ENCODE results near the gene GRAMD1B. TPM values are rescaled to one million over a fixed set of nuclear protein-coding genes. Genes with fewer than 3 reads are reported as not detected.

The GRAMD1B gene
- total RNA-seq, 4 donors from 2014 or later = 27.5 to 37.2 (median 30.6) TPM

DNA sequence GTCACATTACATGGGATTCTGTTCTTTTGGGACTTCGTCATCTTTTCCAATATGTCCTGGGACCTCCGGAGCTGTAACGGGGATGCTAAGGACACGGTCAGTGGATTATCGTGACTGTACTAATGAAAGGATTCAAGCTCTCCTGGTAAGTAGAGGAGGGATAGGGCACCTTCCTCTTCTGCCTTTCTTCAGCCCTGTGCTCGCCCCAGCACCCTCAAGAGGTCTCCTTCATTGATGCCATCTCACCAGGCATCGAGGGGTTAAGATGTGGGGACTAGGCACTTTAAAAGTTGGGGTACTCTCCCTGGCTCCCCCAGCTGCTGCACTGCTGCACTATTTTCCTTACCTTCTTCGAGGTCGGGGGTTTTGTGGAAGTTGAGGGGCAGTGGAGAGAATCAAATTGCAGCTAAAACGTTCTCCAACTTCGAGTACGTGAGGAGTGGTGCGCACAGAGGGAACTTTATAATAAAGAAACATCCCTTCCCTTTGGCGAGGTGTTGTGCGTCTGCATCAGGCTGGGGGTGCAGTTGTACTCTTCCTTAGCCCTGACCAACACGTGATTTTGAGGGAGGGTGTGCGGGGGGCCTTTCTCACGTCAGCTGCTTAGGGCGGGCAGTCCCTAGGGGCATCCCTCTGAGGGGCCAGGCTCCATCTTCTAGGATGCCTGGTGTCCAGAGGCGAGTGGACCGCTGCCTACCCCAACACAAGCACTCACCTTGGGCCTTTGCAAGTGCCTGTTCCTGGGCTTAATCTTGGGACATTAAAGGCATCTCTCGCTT is 96.1 kb downstream of the GRAMD1B start:
- Histone ChIP-seq H3K27me3 (no peaks in the 10 kb centered on the region), H3K36me3 (no peaks in the 10 kb centered on the region), H3K27ac (peak overlapping the region in 3 of 4 donors; percentile 23 to 64 (median 61)), H3K4me3 (peak overlapping the region in 3 of 4 donors; percentile 18 to 38 (median 31)), H3K4me1 (peaks cover 0 to 9% (median 0%) of the 10 kb centered on the region in 4 donors), H3K9me3 (no peaks in the 10 kb centered on the region)
- WGBS, 2 donors = 57 to 64% methylated on average over 22 of the region's 22 CpGs
- no peak for TF ChIP-seq CTCF (IDR thresholded peaks at IDR 0.05)
- no peak for TF ChIP-seq EP300 (IDR thresholded peaks at IDR 0.05)
- no peak for TF ChIP-seq POLR2A (IDR thresholded peaks at IDR 0.05)
- no peak for DNase-seq (ENCODE audit: low spot score in 2 of 2)

- WGBS, 2 donors = 61 to 63% methylated on average over 7 of the region's 7 CpGs
- no peak for DNase-seq (ENCODE audit: low spot score in 2 of 2)
- H3K36me3 ChIP-seq = no peaks in the 10 kb centered on the region
- H3K27ac ChIP-seq = peak overlapping the region in 1 of 4 donors; percentile 36
- TF ChIP-seq CTCF (IDR thresholded peaks at IDR 0.05) (no peak), POLR2A (IDR thresholded peaks at IDR 0.05) (no peak), EP300 (IDR thresholded peaks at IDR 0.05) (no peak)
- no peaks in the 10 kb centered on the region for H3K9me3 ChIP-seq
- no peaks in the 10 kb centered on the region for H3K27me3 ChIP-seq
- H3K4me1 ChIP-seq = peaks cover 0 to 9% (median 0%) of the 10 kb centered on the region in 4 donors
- H3K4me3 ChIP-seq = no peak overlapping the region
These were observed 96.8 kb downstream of the GRAMD1B start for GRCh38 chr11:123526918-123527317.

DNA sequence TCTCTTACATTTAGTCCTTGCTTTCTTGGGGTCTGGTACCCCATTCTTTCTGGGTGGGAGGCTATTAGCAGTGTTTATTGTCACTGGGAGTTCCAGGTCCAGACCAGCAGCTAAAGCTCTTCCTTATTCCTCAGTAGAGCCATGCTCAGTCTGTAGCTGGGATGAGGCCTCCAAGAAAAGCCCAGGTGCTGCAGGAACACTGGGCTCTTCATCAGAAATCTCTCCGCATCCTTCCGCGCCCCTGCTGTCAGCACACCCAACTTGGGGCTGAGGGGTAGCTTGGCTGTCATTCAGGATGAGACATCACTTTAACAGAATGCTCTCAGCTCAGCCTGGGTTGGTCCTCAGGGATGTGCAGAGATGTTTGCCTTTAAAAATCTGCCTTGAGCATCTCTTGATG is 97.5 kb downstream of the GRAMD1B start:
- DNase-seq (ENCODE audit: low spot score in 2 of 2) = no peak
- H3K27ac ChIP-seq = no peak overlapping the region
- TF ChIP-seq EP300 (IDR thresholded peaks at IDR 0.05) (no peak), CTCF (IDR thresholded peaks at IDR 0.05) (no peak), POLR2A (IDR thresholded peaks at IDR 0.05) (no peak)
- no peaks in the 10 kb centered on the region for H3K36me3 ChIP-seq
- WGBS, 2 donors = 84 to 91% methylated on average over 3 of the region's 3 CpGs
- no peak overlapping the region for H3K4me3 ChIP-seq
- no peaks in the 10 kb centered on the region for H3K27me3 ChIP-seq
- H3K9me3 ChIP-seq = no peaks in the 10 kb centered on the region
- H3K4me1 ChIP-seq = peaks cover 0 to 9% (median 0%) of the 10 kb centered on the region in 4 donors

DNA sequence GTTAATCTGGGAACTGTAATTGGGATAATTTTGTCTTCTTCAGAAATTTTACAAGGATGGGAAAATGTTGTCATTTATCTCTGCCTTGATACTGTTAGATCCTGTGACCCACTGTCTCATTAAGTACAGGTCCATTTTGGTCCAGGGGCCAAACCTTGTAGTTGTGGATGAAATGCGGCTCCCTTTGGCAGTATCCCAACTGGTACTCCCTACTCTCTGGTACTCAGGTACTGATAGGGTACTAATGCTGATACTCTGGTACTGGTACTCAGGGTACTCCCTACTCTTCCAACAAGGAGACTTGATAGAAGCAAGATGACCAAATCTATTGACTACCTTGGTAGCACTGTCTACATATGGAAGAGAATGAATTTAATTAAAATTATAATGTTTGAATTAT is 97.9 kb downstream of the GRAMD1B start:
- TF ChIP-seq EP300 (IDR thresholded peaks at IDR 0.05) = no peak
- TF ChIP-seq POLR2A (IDR thresholded peaks at IDR 0.05) = no peak
- TF ChIP-seq CTCF (IDR thresholded peaks at IDR 0.05) = no peak
- peaks cover 0 to 9% (median 0%) of the 10 kb centered on the region in 4 donors for H3K4me1 ChIP-seq
- no peaks in the 10 kb centered on the region for H3K9me3 ChIP-seq
- H3K4me3 ChIP-seq = no peak overlapping the region
- H3K27ac ChIP-seq = no peak overlapping the region
- 90 to 93% methylated on average over 1 of the region's 1 CpG for WGBS, 2 donors
- DNase-seq (ENCODE audit: low spot score in 2 of 2) = no peak
- H3K27me3 ChIP-seq = no peaks in the 10 kb centered on the region
- H3K36me3 ChIP-seq = no peaks in the 10 kb centered on the region

GRCh38 chr11:123531325-123531724 is 101.3 kb downstream of the GRAMD1B start:
- Histone ChIP-seq H3K27me3 (no peaks in the 10 kb centered on the region), H3K4me1 (peaks cover 0 to 5% (median 0%) of the 10 kb centered on the region in 4 donors), H3K4me3 (no peak overlapping the region), H3K9me3 (no peaks in the 10 kb centered on the region), H3K36me3 (no peaks in the 10 kb centered on the region), H3K27ac (no peak overlapping the region)
- TF ChIP-seq EP300 (IDR thresholded peaks at IDR 0.05) = no peak
- WGBS, 2 donors = 73 to 77% methylated on average over 7 of the region's 7 CpGs
- no peak for DNase-seq (ENCODE audit: low spot score in 2 of 2)

Data from tibial nerve (tissue), 4 donors.